HG03354 (cell line): ENCODE data around the gene R3HCC1L.

Source experiments
- ATAC-seq: cut with Tn5 transposase; IDR thresholded peaks from one replicate; pipeline ENCODE4 v1.9.1; 2021; ENCODE audit warnings: mild to moderate bottlenecking; ENCODE audit not compliant: unreplicated experiment, poor library complexity, severe bottlenecking

Gene R3HCC1L

DNA sequence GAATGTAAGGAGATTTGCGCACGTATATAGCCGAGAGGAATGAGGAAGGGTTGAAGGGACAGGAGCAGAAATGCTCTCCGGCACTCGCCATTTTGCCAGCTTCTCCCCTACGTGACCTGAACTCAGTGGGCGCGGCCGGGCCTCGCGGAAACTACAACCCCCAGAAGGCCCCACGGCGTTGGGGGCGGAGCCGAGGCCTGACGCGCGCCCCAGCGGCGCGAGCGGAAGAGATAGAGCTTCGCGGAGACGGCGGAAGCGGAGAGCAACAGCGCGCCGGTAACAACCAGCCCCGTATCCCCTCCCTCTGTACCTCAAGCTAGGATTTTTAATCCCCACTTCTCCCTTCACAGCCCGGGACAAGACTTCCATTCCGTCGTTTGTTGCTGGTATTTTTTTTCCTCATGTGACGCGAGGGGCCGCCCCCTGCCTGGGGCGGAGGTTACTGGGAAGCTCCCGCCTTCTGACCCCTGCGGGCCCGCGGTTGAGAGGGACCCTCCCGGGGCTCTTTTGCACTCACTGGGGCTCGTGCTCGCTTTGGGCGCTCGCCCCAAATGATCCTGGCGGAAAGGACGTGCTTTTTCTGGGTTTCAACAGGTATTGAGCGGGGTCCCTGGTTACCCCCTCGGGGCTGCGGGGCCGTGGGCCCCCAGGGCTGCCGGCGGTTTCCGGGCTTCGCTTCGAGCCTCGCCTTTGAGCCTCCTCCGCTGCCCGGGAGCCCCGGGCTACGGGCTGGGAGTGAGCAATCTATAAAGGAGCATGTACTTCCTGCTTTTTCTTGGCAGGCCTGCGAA is at the start of gene R3HCC1L:
Gene R3HCC1L (plus strand): TSS at position 227 of the 791 bp plus-strand sequence. CDS start 73,458 bp downstream, outside the sequence.
- peak; percentile 93 for ATAC-seq

DNA sequence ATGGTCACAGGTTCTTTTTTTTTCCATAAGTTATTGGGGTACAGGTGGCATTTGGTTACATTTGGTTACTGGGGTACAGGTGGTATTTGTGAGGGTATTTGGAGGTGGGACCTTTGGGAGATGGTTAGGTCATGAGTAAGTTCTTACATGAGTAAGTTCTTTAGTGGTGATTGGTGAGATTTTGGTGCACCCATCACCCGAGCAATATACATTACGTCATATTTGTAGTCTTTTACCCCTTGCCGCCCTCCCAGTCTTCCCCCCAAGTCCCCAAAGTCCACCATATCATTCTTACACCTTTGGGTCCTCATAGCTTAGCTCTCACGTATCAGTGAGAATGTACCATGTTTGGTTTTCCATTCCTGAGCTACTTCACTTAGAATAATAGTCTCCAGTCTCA is 49.2 kb upstream of the R3HCC1L start:
- ATAC-seq = no peak

- no peak for ATAC-seq
Measured at GRCh38 chr10:98086837-98087708, 47.4 kb upstream of the R3HCC1L start.

- ATAC-seq = no peak
Measured at GRCh38 chr10:98088186-98088971, 46.1 kb upstream of the R3HCC1L start.

DNA sequence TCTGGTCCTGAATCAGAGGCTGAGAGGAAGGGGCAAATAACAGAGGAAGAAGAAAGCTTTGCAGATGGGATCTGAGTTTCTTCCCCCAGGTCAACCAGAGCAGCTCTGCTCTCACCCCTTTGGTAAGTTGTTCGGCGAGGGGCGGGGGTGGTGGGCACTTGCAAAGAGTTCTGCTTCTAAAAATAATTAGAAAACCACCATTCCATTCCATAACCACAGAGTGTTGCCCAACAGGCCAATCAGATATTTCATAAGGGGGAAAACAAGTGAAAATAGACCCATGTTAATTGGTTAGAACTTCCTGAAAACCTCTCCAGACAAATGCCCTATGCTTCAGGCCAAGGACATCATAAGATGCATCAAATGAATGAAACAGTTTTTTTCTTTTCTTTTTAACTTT is 43.6 kb upstream of the R3HCC1L start:
- ATAC-seq = no peak

DNA sequence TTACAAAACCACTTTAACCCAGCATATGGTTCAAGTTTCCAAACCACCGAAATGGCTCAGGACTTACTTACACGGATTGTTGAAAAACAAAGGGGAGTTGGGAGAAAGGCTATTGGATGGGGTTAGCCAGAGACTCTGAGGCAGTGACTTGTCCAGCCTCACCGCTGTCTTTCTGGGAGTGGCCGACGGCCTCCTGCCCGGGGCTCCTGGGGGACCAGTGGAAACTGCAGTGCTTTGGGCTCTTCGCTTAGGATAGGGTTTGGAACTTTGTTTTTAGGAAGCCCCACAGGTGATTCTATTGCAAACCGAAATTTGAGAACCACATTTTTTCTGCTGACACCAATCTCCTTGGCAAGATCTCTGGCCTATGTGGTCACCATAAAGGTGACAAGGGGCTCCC is 38.1 kb upstream of the R3HCC1L start:
- no peak for ATAC-seq

DNA sequence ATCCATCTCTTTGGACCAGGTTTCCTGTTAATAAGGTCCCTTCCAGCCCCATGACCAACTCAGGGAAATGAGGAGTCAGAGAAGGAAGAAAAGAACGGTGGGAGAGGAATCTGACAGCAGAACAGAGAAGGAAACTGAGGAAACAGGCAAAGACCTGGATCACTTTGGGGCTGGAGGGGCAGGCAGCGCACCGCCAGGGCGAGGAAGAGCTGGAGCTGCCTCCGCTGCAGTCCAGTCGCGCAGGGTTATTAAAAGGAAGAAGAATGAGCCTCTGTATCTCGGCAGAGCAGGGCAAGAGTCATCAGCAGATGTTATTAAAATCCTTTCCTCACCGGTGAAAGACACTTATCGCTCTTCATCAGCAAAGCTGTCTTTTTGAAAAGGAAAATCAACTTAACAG is 37.7 kb upstream of the R3HCC1L start:
- ATAC-seq = no peak

DNA sequence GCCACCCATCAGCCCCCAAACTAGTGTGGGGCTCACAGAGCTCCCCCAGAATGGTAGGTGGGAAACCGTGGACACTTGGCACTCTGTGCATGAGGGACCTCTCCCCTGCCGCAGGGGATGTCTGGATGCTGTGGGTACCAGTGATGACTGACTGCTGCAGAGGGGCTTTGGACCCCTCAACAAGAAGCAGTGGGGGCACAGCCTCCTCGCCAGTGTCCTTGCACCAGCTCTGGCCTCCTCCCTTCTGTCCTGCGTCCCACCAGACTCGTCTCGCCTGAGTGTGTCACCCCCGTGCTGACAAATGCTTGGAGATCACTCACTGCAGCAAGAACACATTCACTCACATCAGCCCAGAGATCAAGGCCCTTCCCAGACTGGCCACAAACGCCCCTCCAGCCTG is 37.3 kb upstream of the R3HCC1L start:
- ATAC-seq = no peak

- ATAC-seq = no peak
Measured at GRCh38 chr10:98097616-98098015, 36.8 kb upstream of the R3HCC1L start.

GRCh38 chr10:98098247-98098646 is 36.2 kb upstream of the R3HCC1L start:
- no peak for ATAC-seq

DNA sequence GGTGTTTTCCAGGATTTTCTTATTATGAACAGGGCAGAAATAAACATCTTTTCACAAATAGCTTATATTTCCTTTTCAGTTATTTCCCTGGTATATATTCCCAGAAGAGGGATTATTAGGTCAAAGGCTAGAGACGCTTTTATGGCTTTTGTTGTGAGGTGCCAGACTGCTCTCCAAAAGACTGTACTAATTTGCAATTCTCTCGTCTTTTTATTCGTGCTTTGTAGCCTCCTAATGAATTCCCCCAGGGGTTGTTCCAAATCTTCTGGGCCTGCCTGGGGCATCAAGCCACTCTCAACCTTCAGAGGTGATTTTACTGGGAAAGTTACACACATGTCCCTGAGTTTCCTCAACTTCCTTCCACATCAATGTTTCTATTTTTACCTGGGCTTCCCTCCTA is 34.0 kb upstream of the R3HCC1L start:
- ATAC-seq = no peak

DNA sequence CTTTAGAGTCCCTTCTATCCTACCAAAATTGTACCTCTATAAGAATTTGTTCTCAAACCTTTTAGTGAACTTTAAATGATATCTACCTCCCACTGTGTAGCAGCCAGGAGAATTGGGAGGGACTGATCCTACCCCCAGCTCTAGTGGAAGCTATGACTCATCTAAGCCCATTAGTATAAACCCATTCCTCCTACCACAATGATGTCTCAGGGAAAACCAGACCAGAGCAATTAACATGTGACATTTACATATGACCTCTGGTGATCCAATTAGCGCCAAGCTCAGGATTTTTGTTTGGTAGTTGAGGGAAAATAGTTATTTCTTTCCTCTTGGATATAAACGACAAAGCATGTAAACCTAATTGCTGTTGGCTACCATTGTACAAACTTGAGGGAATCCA is 33.1 kb upstream of the R3HCC1L start:
- no peak for ATAC-seq

DNA sequence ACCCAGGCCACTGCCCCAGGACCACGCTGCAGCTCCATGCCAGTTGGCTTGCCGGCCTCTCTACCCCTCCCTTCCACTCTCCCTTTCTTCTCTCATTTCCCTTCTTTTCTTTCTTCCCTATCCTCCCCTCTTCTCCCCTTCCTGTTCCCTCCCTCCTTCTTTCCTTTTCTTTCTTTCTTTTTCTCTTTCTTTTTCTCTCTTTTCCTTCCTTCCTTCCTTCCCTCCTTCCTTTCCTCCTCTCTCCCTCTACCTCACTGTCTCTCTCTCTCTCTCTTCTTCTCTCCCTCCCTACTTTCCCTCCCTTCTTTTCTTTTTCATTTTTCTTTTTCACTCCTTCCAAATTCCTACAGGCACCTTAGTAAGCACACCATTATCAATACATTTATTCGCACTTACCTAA is 30.3 kb upstream of the R3HCC1L start:
- no peak for ATAC-seq

GRCh38 chr10:98106531-98106930 is 27.9 kb upstream of the R3HCC1L start:
- ATAC-seq = no peak

- ATAC-seq = no peak
Measured at GRCh38 chr10:98107644-98108430, 26.6 kb upstream of the R3HCC1L start.

GRCh38 chr10:98110356-98110755 is 24.1 kb upstream of the R3HCC1L start:
- ATAC-seq = no peak

GRCh38 chr10:98115031-98115787 is 19.2 kb upstream of the R3HCC1L start:
- no peak for ATAC-seq

GRCh38 chr10:98119891-98120290 is 14.6 kb upstream of the R3HCC1L start:
- no peak for ATAC-seq
